ENCODE results near the gene OLFML2B.

DNA sequence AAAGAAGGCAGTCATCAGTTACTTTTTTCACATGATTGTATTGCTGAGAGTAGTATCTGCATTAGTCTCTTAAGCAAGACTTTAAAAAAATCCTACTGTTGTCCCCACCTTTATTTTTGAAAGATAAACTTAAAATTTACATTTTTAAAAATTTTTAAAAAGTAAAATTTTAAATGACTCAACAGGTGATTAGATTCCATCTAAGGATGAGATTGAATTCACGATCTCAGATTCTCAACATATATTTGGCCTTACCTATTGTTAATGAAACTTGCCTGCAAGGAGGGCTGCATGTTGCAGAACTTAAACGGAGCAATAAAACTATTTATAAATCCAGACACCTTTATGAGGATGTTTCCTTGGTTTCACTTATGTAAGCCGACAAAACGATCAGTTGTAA lies 75.2 kb downstream of the OLFML2B start:
- TF ChIP-seq HOXD13 (CRISPR knock-in tag; IDR thresholded peaks at IDR 0.05; ENCODE audit: borderline replicate concordance) (no peak), CTCF (tag by site-specific recombination; IDR thresholded peaks at IDR 0.05) (no peak), ZNF24 (tag by site-specific recombination; IDR thresholded peaks at IDR 0.05) (no peak), REPIN1 (tag by site-specific recombination; IDR thresholded peaks at IDR 0.05; ENCODE audit: low read depth) (no peak), ZNF23 (tag by site-specific recombination; IDR thresholded peaks at IDR 0.05; ENCODE audit: borderline replicate concordance) (no peak), ZNF404 (tag by site-specific recombination; IDR thresholded peaks at IDR 0.05) (no peak), HIC1 (tag by site-specific recombination; IDR thresholded peaks at IDR 0.05) (no peak), ZSCAN30 (tag by site-specific recombination; IDR thresholded peaks at IDR 0.05) (no peak)

All from HEK293 (cell line).